HUES6 (cell line): Measurements from ENCODE around the gene AATF.

ENCODE experiments used
- H3K27ac ChIP-seq: 2 replicates; pipeline ENCODE4 v1.7.0; 2013; ENCODE audit warnings: low read depth, mild to moderate bottlenecking, low read length, inconsistent platforms
- H3K27me3 ChIP-seq: 2 replicates; pipeline ENCODE4 v1.6.1; 2013; ENCODE audit warnings: low read length; ENCODE audit not compliant: control insufficient read depth, insufficient read depth
- H3K36me3 ChIP-seq: 2 replicates; pipeline ENCODE4 v1.6.1; 2013; ENCODE audit warnings: low read length; ENCODE audit not compliant: control insufficient read depth, insufficient read depth
- H3K4me1 ChIP-seq: 2 replicates; pipeline ENCODE4 v1.6.1; 2013; ENCODE audit warnings: low read length; ENCODE audit not compliant: control insufficient read depth, insufficient read depth
- H3K4me3 ChIP-seq: 2 replicates; pipeline ENCODE4 v1.5.1; 2013; ENCODE audit warnings: low read depth, low read length
- H3K9ac ChIP-seq: one replicate; pipeline ENCODE4 v1.6.1; 2013; ENCODE audit warnings: mild to moderate bottlenecking, low read length
- H3K9me3 ChIP-seq: 2 replicates; pipeline ENCODE4 v1.6.1; 2013; ENCODE audit warnings: low read depth, low read length; ENCODE audit not compliant: control insufficient read depth, insufficient read depth

The AATF gene

GRCh38 chr17:37052450-37052849 is 103.7 kb downstream of the AATF start:
- H3K4me1 ChIP-seq = peaks cover 10% of the 10 kb centered on the region
- H3K9ac ChIP-seq = no peak overlapping the region
- H3K27me3 ChIP-seq = no peaks in the 10 kb centered on the region
- no peaks in the 10 kb centered on the region for H3K9me3 ChIP-seq
- H3K27ac ChIP-seq = no peak overlapping the region
- H3K4me3 ChIP-seq = no peak overlapping the region
- H3K36me3 ChIP-seq = peaks cover 11% of the 10 kb centered on the region

GRCh38 chr17:37054894-37055293 is 106.1 kb downstream of the AATF start:
- H3K9ac ChIP-seq = no peak overlapping the region
- peaks cover 9% of the 10 kb centered on the region; the same call in 1 of the 2 replicates for H3K4me1 ChIP-seq
- H3K27ac ChIP-seq = no peak overlapping the region
- no peak overlapping the region for H3K4me3 ChIP-seq
- no peaks in the 10 kb centered on the region for H3K9me3 ChIP-seq
- peaks cover 8% of the 10 kb centered on the region for H3K36me3 ChIP-seq
- H3K27me3 ChIP-seq = no peaks in the 10 kb centered on the region

GRCh38 chr17:37056622-37057021 is 107.9 kb downstream of the AATF start:
- no peaks in the 10 kb centered on the region for H3K9me3 ChIP-seq
- H3K27ac ChIP-seq = no peak overlapping the region
- H3K9ac ChIP-seq = no peak overlapping the region
- H3K4me3 ChIP-seq = no peak overlapping the region
- no peaks in the 10 kb centered on the region for H3K27me3 ChIP-seq
- peaks cover 8% of the 10 kb centered on the region for H3K4me1 ChIP-seq
- H3K36me3 ChIP-seq = peaks cover 8% of the 10 kb centered on the region

- H3K9ac ChIP-seq = no peak overlapping the region
- peaks cover 8% of the 10 kb centered on the region for H3K36me3 ChIP-seq
- H3K27me3 ChIP-seq = no peaks in the 10 kb centered on the region
- no peak overlapping the region for H3K4me3 ChIP-seq
- no peaks in the 10 kb centered on the region for H3K9me3 ChIP-seq
- peaks cover 12% of the 10 kb centered on the region for H3K4me1 ChIP-seq
- H3K27ac ChIP-seq = no peak overlapping the region
Observed at GRCh38 chr17:37059493-37059892, 110.7 kb downstream of the AATF start.

- H3K27ac ChIP-seq = no peak overlapping the region
- H3K27me3 ChIP-seq = no peaks in the 10 kb centered on the region
- H3K9me3 ChIP-seq = no peaks in the 10 kb centered on the region
- H3K9ac ChIP-seq = no peak overlapping the region
- H3K36me3 ChIP-seq = peaks cover 8% of the 10 kb centered on the region
- H3K4me1 ChIP-seq = peaks cover 15% of the 10 kb centered on the region
- no peak overlapping the region for H3K4me3 ChIP-seq
Observed at GRCh38 chr17:37060094-37060493, 111.3 kb downstream of the AATF start.

GRCh38 chr17:37060928-37061327 is 112.2 kb downstream of the AATF start:
- no peak overlapping the region for H3K27ac ChIP-seq

GRCh38 chr17:37062021-37062420 is 113.3 kb downstream of the AATF start:
- peaks cover 35% of the 10 kb centered on the region for H3K4me1 ChIP-seq
- no peaks in the 10 kb centered on the region for H3K9me3 ChIP-seq
- no peaks in the 10 kb centered on the region for H3K27me3 ChIP-seq
- peaks cover under 1% of the 10 kb centered on the region for H3K36me3 ChIP-seq
- no peak overlapping the region for H3K27ac ChIP-seq
- no peak overlapping the region for H3K9ac ChIP-seq
- no peak overlapping the region for H3K4me3 ChIP-seq

More at GRCh38 chr17:37060928-37061327, 112.2 kb downstream of the AATF start:
- peaks cover 24% of the 10 kb centered on the region for H3K4me1 ChIP-seq
- no peaks in the 10 kb centered on the region for H3K27me3 ChIP-seq
- H3K9ac ChIP-seq = no peak overlapping the region
- H3K36me3 ChIP-seq = peaks cover 8% of the 10 kb centered on the region
- no peak overlapping the region for H3K4me3 ChIP-seq
- no peaks in the 10 kb centered on the region for H3K9me3 ChIP-seq

- H3K9ac ChIP-seq = no peak overlapping the region
- no peaks in the 10 kb centered on the region for H3K36me3 ChIP-seq
- H3K4me3 ChIP-seq = no peak overlapping the region
- H3K9me3 ChIP-seq = no peaks in the 10 kb centered on the region
- peaks cover 50% of the 10 kb centered on the region for H3K4me1 ChIP-seq
- H3K27ac ChIP-seq = no peak overlapping the region
- no peaks in the 10 kb centered on the region for H3K27me3 ChIP-seq
Observed at GRCh38 chr17:37064206-37064605, 115.5 kb downstream of the AATF start.

GRCh38 chr17:37064956-37065355 is 116.2 kb downstream of the AATF start:
- Histone ChIP-seq H3K27me3 (no peaks in the 10 kb centered on the region), H3K4me1 (peaks cover 50% of the 10 kb centered on the region), H3K27ac (no peak overlapping the region), H3K36me3 (no peaks in the 10 kb centered on the region), H3K9ac (no peak overlapping the region), H3K4me3 (no peak overlapping the region), H3K9me3 (no peaks in the 10 kb centered on the region)

- H3K27me3 ChIP-seq = no peaks in the 10 kb centered on the region
- H3K4me3 ChIP-seq = no peak overlapping the region
- no peaks in the 10 kb centered on the region for H3K36me3 ChIP-seq
- peaks cover 48% of the 10 kb centered on the region for H3K4me1 ChIP-seq
- no peak overlapping the region for H3K9ac ChIP-seq
- no peaks in the 10 kb centered on the region for H3K9me3 ChIP-seq
- H3K27ac ChIP-seq = peak overlapping the region; percentile 18; the same call in 1 of the 2 replicates
Observed at GRCh38 chr17:37065486-37066321, 117.0 kb downstream of the AATF start.

GRCh38 chr17:37066322-37067255 is 117.8 kb downstream of the AATF start:
- Histone ChIP-seq H3K9ac (no peak overlapping the region), H3K9me3 (no peaks in the 10 kb centered on the region), H3K27ac (peak overlapping the region; percentile 18; the same call in 1 of the 2 replicates), H3K4me3 (0 out of 2 replicates have a peak overlapping the region, but pooled peaks have one; percentile 4), H3K4me1 (peaks cover 48% of the 10 kb centered on the region), H3K36me3 (no peaks in the 10 kb centered on the region), H3K27me3 (no peaks in the 10 kb centered on the region)
